Liver (tissue), 3 donors: ENCODE measurements around the gene IMMT.

Experiments
- EGR1 ChIP-seq, 2 donors: IDR thresholded peaks; 2 replicates each; pipeline ENCODE4 v1.6.1; 2016 to 2018; ENCODE audit warnings: antibody characterized with exemption in 2 of 2, low read depth in 2 of 2
- GABPA ChIP-seq, 2 donors: IDR thresholded peaks in 1 of 2; conservative IDR thresholded peaks in 1 of 2; 2 replicates each; pipeline ENCODE4 v1.6.1; 2016; ENCODE audit warnings: antibody characterized with exemption in 2 of 2, mild to moderate bottlenecking in 1 of 2, moderate library complexity in 1 of 2
- HNF4G ChIP-seq: IDR thresholded peaks from 2 replicates; pipeline ENCODE4 v1.6.1; 2016; ENCODE audit warnings: antibody characterized with exemption
- RAD21 ChIP-seq, 2 donors: IDR thresholded peaks; 2 replicates each; pipeline ENCODE4 v1.6.1; 2016; ENCODE audit warnings: antibody characterized with exemption in 2 of 2, mild to moderate bottlenecking in 2 of 2
- RXRA ChIP-seq, 2 donors: IDR thresholded peaks; 2 replicates each; pipeline ENCODE4 v1.6.1; 2017 to 2018; ENCODE audit warnings: antibody characterized with exemption in 2 of 2, mild to moderate bottlenecking in 1 of 2
- YY1 ChIP-seq: IDR thresholded peaks from 2 replicates; pipeline ENCODE4 v1.6.1; 2016; ENCODE audit warnings: antibody characterized with exemption, mild to moderate bottlenecking
- TF ChIP-seq, protein P1 (sequence below): fragments of 150-350 bp; IDR thresholded peaks from 2 replicates; pipeline ENCODE4 v1.5.1; 2017; ENCODE audit warnings: improper control_type of control experiment, low read depth, low read length; ENCODE audit not compliant: missing input control
- TF ChIP-seq, protein P2 (sequence below): IDR thresholded peaks from 2 replicates; pipeline ENCODE4 v1.6.1; 2016; ENCODE audit warnings: antibody characterized with exemption, mild to moderate bottlenecking
- TF ChIP-seq, protein P3 (sequence below): IDR thresholded peaks from 2 replicates; pipeline ENCODE4 v1.6.1; 2016; ENCODE audit warnings: antibody characterized with exemption
- donor health status: healthy.
- donor health status: healthy.

DNA sequence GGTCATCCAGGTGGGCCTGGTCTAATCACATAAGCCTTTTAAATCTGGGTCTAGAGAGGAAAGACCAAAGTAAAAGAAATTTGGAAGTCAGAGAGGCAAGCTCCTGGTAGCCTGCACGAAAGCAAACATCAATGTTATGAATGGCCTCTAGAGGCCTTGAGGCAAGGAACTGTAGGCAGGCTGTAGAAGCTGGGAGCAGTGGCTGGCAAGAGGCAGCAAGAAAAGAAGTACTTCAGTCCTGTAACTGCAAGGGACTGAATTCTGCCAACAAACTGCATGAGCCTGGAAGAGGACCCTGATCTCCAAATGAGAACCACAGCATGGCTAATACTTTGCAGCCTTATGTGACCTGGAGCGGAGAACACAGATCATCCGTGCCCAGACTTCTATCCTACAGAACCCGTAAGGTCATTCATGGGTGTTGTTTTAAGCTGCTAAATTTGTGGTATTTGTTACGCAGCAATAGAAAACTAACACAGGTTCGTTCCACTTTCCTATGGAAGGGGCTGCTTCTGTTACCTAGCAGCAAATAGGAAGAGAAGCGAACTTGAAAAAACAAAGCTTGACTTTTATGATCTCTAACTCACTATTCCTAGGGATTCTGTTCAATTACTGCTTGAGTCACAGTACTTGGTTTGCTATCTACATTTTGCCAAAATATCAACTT lies 1.2 kb downstream of the IMMT start:
- TF ChIP-seq RAD21 (IDR thresholded peaks at IDR 0.05) (no peak), HNF4G (no peak), GABPA (IDR thresholded peaks at IDR 0.05 in 1 of 2, conservative IDR thresholded peaks at IDR 0.05 in 1 of 2) (no peak), RXRA (IDR thresholded peaks at IDR 0.05) (no peak), EGR1 (IDR thresholded peaks at IDR 0.05; ENCODE audit: low read depth in 2 of 2) (no peak), YY1 (no peak)
- TF ChIP-seq, protein P1, sequence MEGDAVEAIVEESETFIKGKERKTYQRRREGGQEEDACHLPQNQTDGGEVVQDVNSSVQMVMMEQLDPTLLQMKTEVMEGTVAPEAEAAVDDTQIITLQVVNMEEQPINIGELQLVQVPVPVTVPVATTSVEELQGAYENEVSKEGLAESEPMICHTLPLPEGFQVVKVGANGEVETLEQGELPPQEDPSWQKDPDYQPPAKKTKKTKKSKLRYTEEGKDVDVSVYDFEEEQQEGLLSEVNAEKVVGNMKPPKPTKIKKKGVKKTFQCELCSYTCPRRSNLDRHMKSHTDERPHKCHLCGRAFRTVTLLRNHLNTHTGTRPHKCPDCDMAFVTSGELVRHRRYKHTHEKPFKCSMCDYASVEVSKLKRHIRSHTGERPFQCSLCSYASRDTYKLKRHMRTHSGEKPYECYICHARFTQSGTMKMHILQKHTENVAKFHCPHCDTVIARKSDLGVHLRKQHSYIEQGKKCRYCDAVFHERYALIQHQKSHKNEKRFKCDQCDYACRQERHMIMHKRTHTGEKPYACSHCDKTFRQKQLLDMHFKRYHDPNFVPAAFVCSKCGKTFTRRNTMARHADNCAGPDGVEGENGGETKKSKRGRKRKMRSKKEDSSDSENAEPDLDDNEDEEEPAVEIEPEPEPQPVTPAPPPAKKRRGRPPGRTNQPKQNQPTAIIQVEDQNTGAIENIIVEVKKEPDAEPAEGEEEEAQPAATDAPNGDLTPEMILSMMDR = no peak
- TF ChIP-seq, protein P2, sequence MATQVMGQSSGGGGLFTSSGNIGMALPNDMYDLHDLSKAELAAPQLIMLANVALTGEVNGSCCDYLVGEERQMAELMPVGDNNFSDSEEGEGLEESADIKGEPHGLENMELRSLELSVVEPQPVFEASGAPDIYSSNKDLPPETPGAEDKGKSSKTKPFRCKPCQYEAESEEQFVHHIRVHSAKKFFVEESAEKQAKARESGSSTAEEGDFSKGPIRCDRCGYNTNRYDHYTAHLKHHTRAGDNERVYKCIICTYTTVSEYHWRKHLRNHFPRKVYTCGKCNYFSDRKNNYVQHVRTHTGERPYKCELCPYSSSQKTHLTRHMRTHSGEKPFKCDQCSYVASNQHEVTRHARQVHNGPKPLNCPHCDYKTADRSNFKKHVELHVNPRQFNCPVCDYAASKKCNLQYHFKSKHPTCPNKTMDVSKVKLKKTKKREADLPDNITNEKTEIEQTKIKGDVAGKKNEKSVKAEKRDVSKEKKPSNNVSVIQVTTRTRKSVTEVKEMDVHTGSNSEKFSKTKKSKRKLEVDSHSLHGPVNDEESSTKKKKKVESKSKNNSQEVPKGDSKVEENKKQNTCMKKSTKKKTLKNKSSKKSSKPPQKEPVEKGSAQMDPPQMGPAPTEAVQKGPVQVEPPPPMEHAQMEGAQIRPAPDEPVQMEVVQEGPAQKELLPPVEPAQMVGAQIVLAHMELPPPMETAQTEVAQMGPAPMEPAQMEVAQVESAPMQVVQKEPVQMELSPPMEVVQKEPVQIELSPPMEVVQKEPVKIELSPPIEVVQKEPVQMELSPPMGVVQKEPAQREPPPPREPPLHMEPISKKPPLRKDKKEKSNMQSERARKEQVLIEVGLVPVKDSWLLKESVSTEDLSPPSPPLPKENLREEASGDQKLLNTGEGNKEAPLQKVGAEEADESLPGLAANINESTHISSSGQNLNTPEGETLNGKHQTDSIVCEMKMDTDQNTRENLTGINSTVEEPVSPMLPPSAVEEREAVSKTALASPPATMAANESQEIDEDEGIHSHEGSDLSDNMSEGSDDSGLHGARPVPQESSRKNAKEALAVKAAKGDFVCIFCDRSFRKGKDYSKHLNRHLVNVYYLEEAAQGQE = no peak
- TF ChIP-seq, protein P3, sequence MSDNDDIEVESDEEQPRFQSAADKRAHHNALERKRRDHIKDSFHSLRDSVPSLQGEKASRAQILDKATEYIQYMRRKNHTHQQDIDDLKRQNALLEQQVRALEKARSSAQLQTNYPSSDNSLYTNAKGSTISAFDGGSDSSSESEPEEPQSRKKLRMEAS = no peak
